Testis (tissue), 3 donors: ENCODE data around the gene BTBD19. TPM values are rescaled to one million over a fixed set of nuclear protein-coding genes. Genes with fewer than 3 reads are reported as not detected.

Experiments
- DNase-seq: peaks from one replicate; pipeline ENCODE4 v3.0.0-alpha.2; 2019
- H3K27ac ChIP-seq, 2 donors: fragments of 200-600 bp; sonication (generic); one replicate each; pipeline ENCODE4 v1.5.1; 2019
- H3K27me3 ChIP-seq: fragments of 200-600 bp; sonication (generic); one replicate; pipeline ENCODE4 v1.5.1; 2019
- H3K36me3 ChIP-seq: fragments of 200-600 bp; sonication (generic); one replicate; pipeline ENCODE4 v1.5.1; 2017; ENCODE audit warnings: low read depth; ENCODE audit errors: missing control alignments
- H3K4me1 ChIP-seq: fragments of 200-600 bp; sonication (generic); one replicate; pipeline ENCODE4 v1.5.1; 2019
- H3K4me3 ChIP-seq, 2 donors: fragments of 200-600 bp; sonication (generic); one replicate each; pipeline ENCODE4 v1.5.1; 2017 to 2019
- H3K9me3 ChIP-seq: fragments of 200-600 bp; sonication (generic); one replicate; pipeline ENCODE4 v1.5.1; 2017
- CTCF ChIP-seq, 3 experiments: fragments of 450-650 bp in 2 of 3; fragments of 200-600 bp in 1 of 3; sonication (generic) in 1 of 3; IDR thresholded peaks; one replicate each; pipeline ENCODE4 v1.5.1; 2016 to 2019; ENCODE audit warnings: antibody characterized with exemption in 3 of 3, mild to moderate bottlenecking in 2 of 3, moderate library complexity in 1 of 3
- POLR2A ChIP-seq: fragments of 450-650 bp; IDR thresholded peaks from one replicate; pipeline ENCODE4 v1.6.1; 2017; ENCODE audit warnings: antibody characterized with exemption, mild to moderate bottlenecking, moderate library complexity
- WGBS, 2 donors: methylation state at CpG; one replicate each; pipeline ENCODE4 v1.1.5; 2018; 5-methylcytosine and 5-hydroxymethylcytosine counted together
- intact Hi-C: fragments of 100-400 bp; cut with DNase I; formaldehyde crosslinking; loops from one replicate; pipeline ENCODE4 v1.15.1; 2023; ENCODE audit warnings: low total_unique reads
- polyA plus RNA-seq: library from polyadenylated mRNA; stranded (reverse); fragments of 350-450 nt; fragmentation: Illumina TruSeq; extraction: RNeasy Lipid Tissue Mini Kit (QIAGEN cat#74804); gene quantifications from one replicate; pipeline ENCODE4 v1.2.3, GENCODE V29; 2014; ENCODE audit warnings: low read depth, low replicate concordance; ENCODE audit not compliant: insufficient read depth
- total RNA-seq, 2 donors: library from RNA; depleted of rRNA; stranded (reverse); fragments of >200 nt; gene quantifications; one replicate each; pipeline ENCODE4 v1.2.3, GENCODE V29; 2016

The BTBD19 gene
- total and polyA plus RNA-seq, 3 donors from 2014 or later = 5.4 to 14.1 (median 10.2) TPM

DNA sequence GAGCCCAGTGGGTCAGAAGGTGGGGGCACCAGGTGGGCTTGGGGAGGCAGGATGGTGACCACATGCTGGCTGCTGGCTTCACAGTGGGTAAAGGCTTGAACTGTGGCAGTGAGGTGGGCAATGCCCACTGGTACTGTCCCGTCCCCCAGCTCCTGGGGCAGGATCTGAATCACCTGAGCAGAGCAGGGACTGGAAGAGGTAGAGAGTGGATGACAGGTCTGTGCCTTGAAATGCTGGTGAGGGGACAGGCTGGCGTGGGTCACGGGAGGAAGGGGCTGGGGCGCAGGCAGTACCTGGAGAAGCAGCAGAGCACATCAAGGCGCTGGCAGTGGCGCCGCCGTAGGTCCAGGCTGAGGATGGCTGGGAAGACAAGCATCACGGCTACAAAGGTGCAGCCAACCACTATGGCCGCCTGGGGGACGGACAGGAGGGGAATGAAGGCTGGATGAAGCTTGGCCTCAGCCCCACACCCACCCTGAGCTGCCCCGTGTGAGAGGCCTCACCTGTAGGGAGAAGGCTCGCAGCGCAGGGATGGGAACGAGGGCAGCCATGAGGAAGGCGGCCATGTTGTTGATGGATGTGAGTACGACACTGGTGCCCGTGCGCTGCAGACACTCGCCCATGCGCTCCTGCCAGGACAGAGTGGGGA is 19.8 kb downstream of the BTBD19 start:
- intact Hi-C loops = no loop called here
- 91 to 92% methylated on average over 20 to 21 of the region's 21 CpGs for WGBS, 2 donors
- H3K4me1 ChIP-seq = peaks cover 25% of the 10 kb centered on the region
- H3K27me3 ChIP-seq = no peaks in the 10 kb centered on the region
- DNase-seq = no peak
- no peak overlapping the region for H3K27ac ChIP-seq
- no peak for TF ChIP-seq POLR2A
- TF ChIP-seq CTCF (IDR thresholded peaks at IDR 0.05) = no peak
- no peak overlapping the region for H3K4me3 ChIP-seq
- H3K9me3 ChIP-seq = no peaks in the 10 kb centered on the region
- H3K36me3 ChIP-seq = no peaks in the 10 kb centered on the region

DNA sequence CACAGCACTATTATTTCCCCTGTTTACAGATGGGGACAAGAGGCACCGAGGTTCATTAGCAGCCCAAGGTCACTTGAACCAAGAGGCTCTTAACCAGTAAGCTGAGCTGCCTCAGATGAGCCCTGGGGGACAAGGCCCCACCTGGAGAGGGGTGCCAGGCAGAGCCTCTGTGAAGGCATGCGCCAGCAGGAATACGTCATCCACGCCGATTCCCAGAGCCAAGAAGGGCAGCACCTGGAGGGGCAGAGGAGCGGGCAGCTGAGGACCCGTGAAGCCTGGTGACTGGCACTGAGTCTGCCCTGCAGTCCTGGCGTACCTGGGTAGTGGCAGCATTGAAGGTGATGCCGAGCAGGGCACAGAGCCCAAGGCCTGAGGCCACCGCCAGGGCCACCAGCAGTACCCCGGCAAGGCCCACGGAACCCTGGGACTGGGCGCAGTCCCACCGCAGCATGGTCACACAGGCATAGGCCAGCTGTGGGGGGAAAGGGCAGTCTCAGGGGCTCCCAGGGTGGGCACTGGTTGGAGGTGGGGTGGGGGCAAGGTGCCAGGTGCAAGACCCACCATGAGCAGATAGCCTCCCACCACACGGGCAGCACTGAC is 20.6 kb downstream of the BTBD19 start:
- TF ChIP-seq CTCF (IDR thresholded peaks at IDR 0.05) (no peak), POLR2A (no peak)
- no peaks in the 10 kb centered on the region for H3K27me3 ChIP-seq
- no peak overlapping the region for H3K4me3 ChIP-seq
- no peak overlapping the region for H3K27ac ChIP-seq
- 76 to 94% methylated on average over 9 to 12 of the region's 15 CpGs for WGBS, 2 donors
- H3K36me3 ChIP-seq = no peaks in the 10 kb centered on the region
- no peaks in the 10 kb centered on the region for H3K9me3 ChIP-seq
- intact Hi-C loops = no loop called here
- peaks cover 34% of the 10 kb centered on the region for H3K4me1 ChIP-seq
- DNase-seq = no peak

- WGBS, 2 donors = 45 to 62% methylated on average over 5 to 12 of the region's 12 CpGs
- Histone ChIP-seq H3K4me3 (no peak overlapping the region), H3K9me3 (no peaks in the 10 kb centered on the region), H3K4me1 (peaks cover 42% of the 10 kb centered on the region), H3K27me3 (no peaks in the 10 kb centered on the region), H3K36me3 (no peaks in the 10 kb centered on the region), H3K27ac (peak overlapping the region in 1 of 2 donors; percentile 41)
- TF ChIP-seq CTCF (IDR thresholded peaks at IDR 0.05) (no peak), POLR2A (no peak)
- DNase-seq = no peak
- intact Hi-C loops = loop anchor here (10.0 kb wide), 1 partner anchor 185 kb away; the partner anchor contains the start of genes HECTD3 and UROD
Observed at GRCh38 chr1:44829506-44830384, 21.4 kb downstream of the BTBD19 start.

GRCh38 chr1:44830900-44831304 is 22.6 kb downstream of the BTBD19 start:
- H3K27ac ChIP-seq = no peak overlapping the region
- intact Hi-C loops = loop anchor here (10.0 kb wide), 1 partner anchor 184 kb away; the partner anchor contains the start of genes HECTD3 and UROD
- no peaks in the 10 kb centered on the region for H3K9me3 ChIP-seq
- no peak for DNase-seq
- no peaks in the 10 kb centered on the region for H3K27me3 ChIP-seq
- 37 to 75% methylated on average over 2 to 10 of the region's 10 CpGs for WGBS, 2 donors
- H3K4me1 ChIP-seq = peaks cover 53% of the 10 kb centered on the region
- no peak overlapping the region for H3K4me3 ChIP-seq
- TF ChIP-seq POLR2A = no peak
- no peaks in the 10 kb centered on the region for H3K36me3 ChIP-seq

- DNase-seq = no peak
- 33 to 54% methylated on average over 6 to 9 of the region's 9 CpGs for WGBS, 2 donors
- no peak overlapping the region for H3K4me3 ChIP-seq
- H3K36me3 ChIP-seq = no peaks in the 10 kb centered on the region
- no peak for TF ChIP-seq POLR2A
- no peak for TF ChIP-seq CTCF (IDR thresholded peaks at IDR 0.05)
- no peaks in the 10 kb centered on the region for H3K27me3 ChIP-seq
- intact Hi-C loops = loop anchor here (10.0 kb wide), 1 partner anchor 183 kb away; the partner anchor contains the start of genes HECTD3 and UROD
- peaks cover 58% of the 10 kb centered on the region for H3K4me1 ChIP-seq
- H3K9me3 ChIP-seq = no peaks in the 10 kb centered on the region
- no peak overlapping the region for H3K27ac ChIP-seq
Observed at GRCh38 chr1:44831516-44831915, 23.2 kb downstream of the BTBD19 start.
